Nephron (organoid): ENCODE measurements around the gene GSS.
"Not testable (repeated sequence)": the region's sequence is repeated elsewhere in the genome, so short reads cannot be mapped to it uniquely, and the experiment has no call there.

ENCODE experiments used
- H3K27ac Mint-ChIP-seq, 3 experiments: 2 replicates each; pipeline ENCODE4 v1.8.0; 2020; ENCODE audit warnings: mixed read lengths in 3 of 3, mild to moderate bottlenecking in 2 of 3, moderate library complexity in 1 of 3
- H3K27me3 Mint-ChIP-seq: 2 replicates; pipeline ENCODE4 v1.8.0; 2021; ENCODE audit warnings: low read depth, mild to moderate bottlenecking, moderate library complexity, mixed read lengths
- H3K36me3 Mint-ChIP-seq: 2 replicates; pipeline ENCODE4 v1.8.0; 2020; ENCODE audit warnings: low read depth, mixed read lengths
- H3K4me1 Mint-ChIP-seq: 2 replicates; pipeline ENCODE4 v1.8.0; 2020; ENCODE audit warnings: mixed read lengths
- H3K4me3 Mint-ChIP-seq, 3 experiments: 2 replicates each; pipeline ENCODE4 v1.8.0; 2020; ENCODE audit warnings: mild to moderate bottlenecking in 3 of 3, mixed read lengths in 3 of 3, moderate library complexity in 2 of 3
- H3K9me3 Mint-ChIP-seq: 2 replicates; pipeline ENCODE4 v1.8.0; 2020; ENCODE audit warnings: mixed read lengths
- TF ChIP-seq, protein P1 (sequence below), 3 experiments: fragments of 200-600 bp; sonication (generic); IDR thresholded peaks; one replicate each; pipeline ENCODE4 v1.5.0; 2021; ENCODE audit warnings: antibody characterized with exemption in 3 of 3; ENCODE audit not compliant: unreplicated experiment in 3 of 3

Gene GSS

DNA sequence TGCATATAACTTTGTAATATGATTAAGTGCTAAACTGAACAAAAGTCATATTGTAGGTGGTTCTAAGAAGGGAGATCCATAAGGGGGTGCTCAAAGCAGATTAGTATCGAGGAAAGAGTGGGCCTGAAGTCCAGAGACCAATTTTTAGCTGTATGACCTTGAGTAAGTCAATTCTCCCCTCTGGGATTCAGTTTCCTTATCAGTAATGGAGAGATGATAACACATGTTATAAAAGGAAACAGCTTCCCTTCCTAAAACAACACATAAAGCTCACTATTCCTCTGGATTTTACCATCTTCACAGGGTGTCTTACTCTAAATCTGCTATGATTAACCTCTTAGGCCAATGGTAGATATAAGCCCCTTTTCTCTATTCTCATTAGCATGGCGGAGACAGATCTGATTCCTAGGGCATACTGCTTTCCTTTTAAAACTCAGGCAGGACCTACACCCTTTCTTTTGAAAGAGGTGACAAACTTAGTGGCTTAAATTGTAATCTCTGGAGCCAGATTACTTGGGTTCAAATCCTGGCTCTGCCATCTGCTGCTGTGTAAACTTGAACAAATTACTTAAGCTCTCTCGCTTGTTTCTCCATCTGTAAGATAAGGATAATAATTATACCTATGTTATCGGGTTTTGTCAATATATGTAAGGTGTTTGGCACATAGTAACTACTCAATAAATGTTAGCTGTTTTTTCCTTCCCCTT, 39.7 kb downstream of the GSS start:
- Mint-ChIP-seq H3K27ac (no peak overlapping the region), H3K36me3 (peaks cover 26% of the 10 kb centered on the region), H3K4me3 (no peak overlapping the region), H3K9me3 (no peaks in the 10 kb centered on the region), H3K27me3 (no peaks in the 10 kb centered on the region), H3K4me1 (no peaks in the 10 kb centered on the region)
- TF ChIP-seq, protein P1, sequence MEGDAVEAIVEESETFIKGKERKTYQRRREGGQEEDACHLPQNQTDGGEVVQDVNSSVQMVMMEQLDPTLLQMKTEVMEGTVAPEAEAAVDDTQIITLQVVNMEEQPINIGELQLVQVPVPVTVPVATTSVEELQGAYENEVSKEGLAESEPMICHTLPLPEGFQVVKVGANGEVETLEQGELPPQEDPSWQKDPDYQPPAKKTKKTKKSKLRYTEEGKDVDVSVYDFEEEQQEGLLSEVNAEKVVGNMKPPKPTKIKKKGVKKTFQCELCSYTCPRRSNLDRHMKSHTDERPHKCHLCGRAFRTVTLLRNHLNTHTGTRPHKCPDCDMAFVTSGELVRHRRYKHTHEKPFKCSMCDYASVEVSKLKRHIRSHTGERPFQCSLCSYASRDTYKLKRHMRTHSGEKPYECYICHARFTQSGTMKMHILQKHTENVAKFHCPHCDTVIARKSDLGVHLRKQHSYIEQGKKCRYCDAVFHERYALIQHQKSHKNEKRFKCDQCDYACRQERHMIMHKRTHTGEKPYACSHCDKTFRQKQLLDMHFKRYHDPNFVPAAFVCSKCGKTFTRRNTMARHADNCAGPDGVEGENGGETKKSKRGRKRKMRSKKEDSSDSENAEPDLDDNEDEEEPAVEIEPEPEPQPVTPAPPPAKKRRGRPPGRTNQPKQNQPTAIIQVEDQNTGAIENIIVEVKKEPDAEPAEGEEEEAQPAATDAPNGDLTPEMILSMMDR (IDR thresholded peaks at IDR 0.05; ENCODE audit: unreplicated experiment in 3 of 3), result no peak

DNA sequence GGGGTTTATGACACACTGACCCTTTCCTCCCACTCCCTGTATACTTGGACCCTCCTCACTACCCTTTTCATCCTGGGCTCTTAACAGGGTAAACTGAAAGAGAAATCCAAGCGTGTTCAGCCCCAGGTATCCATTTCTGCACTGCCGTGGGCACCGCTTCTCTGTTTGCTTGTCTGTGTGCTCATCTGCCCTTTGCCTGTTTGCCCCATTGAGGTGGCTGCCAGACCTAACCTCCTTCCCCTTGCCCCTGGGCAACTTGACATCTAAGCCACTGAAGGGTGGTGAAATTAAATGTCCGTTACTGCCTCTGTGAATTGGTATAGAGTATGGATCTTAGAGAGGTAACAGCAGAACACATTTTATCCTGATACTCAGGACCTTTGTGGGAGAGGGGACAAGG, 40.5 kb downstream of the GSS start:
- no peak overlapping the region for H3K27ac Mint-ChIP-seq
- no peaks in the 10 kb centered on the region for H3K9me3 Mint-ChIP-seq
- no peak overlapping the region for H3K4me3 Mint-ChIP-seq
- TF ChIP-seq, protein P1 (IDR thresholded peaks at IDR 0.05; ENCODE audit: unreplicated experiment in 3 of 3), result no peak
- H3K27me3 Mint-ChIP-seq, result no peaks in the 10 kb centered on the region
- no peaks in the 10 kb centered on the region for H3K4me1 Mint-ChIP-seq
- peaks cover 18% of the 10 kb centered on the region for H3K36me3 Mint-ChIP-seq

DNA sequence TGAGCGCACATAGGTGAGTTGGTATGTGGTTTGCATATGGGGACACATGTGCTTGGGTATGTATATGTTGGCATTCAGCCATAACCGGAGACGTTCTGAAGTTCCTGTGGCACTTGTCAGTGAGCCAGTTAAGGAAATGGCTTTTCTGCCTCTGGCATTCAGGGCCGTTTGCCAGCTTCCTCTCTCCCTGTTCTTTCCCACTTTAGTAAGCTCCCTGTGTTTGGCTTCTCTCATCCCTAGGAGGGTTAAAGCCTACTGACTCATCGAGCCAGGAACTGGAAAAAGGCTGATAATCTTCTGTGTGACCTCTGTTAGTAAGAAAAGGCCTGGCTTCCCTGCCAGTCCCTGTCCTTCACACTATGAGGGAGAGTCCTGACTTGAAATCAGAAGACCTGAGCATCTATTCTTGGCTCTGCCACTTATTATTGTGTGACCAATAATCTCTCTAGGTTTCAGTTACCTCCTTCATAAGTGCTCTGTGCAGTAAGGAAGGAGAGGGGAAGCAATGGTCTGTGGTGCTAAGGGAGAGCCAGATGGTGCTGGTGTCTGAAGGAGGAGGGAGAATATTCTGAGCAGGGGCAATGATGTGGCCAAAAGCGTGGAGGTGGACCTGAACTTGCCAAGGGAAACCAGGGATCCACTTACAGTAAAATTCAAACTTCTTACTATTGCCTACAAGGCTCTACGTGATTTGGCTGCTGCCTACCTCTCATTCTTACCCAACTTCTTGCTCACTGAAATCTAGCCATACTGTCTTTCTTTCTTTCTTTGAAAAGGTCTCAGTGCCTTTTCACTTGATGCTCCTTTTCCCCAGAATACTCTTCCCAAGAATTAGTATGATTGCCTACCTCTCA, 47.8 kb downstream of the GSS start:
- no peaks in the 10 kb centered on the region for H3K27me3 Mint-ChIP-seq
- TF ChIP-seq, protein P1 (IDR thresholded peaks at IDR 0.05; ENCODE audit: unreplicated experiment in 3 of 3), result no peak

DNA sequence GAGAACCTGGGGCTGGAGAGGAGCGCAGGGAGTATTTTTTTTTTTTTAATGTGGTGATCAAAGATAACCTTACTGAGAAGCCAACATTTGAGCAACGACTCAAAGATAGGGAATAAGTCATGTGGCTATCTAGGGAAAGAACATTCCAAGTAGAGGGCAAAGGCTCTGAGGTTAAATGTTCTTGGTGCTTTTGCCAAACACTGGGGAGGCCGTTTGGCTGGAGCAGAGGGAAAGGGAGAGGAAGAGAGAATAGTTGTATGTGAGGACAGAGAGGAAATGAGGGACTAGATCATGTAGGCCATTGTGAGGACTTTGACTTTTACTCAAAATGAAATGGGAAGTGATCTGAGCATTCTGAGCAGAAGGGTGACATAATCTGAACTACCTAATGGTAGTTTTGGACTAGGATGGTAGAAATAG, 51.4 kb downstream of the GSS start:
- TF ChIP-seq, protein P1 (IDR thresholded peaks at IDR 0.05; ENCODE audit: unreplicated experiment in 3 of 3), result no peak
- peaks cover 11% of the 10 kb centered on the region for H3K4me1 Mint-ChIP-seq

More for the DNA sequence above, 47.8 kb downstream of the GSS start:
- Mint-ChIP-seq H3K4me1 (peaks cover 11% of the 10 kb centered on the region), H3K4me3 (no peak overlapping the region), H3K9me3 (no peaks in the 10 kb centered on the region), H3K27ac (peak overlapping the region in 2 of 3 experiments; percentile 46 to 49), H3K36me3 (no peaks in the 10 kb centered on the region)

DNA sequence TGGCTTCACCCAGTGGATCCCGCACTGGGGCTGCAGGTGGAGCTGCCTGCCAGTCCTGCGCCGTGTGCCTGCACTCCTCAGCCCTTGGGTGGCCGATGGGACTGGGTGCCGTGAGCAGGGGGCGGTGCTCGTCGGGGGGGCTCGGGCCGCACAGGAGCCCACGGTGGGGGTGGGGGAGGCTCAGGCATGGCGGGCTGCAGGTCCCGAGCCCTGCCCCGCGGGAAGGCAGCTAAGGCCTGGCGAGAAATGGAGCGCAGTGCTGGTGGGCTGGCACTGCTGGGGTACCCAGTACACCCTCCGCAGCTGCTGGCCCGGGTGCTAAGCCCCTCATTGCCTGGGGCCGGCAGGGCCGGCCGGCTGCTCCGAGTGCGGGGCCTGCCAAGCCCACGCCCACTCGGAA, 56.9 kb downstream of the GSS start:
- H3K4me1 Mint-ChIP-seq, H3K27me3 Mint-ChIP-seq, H3K4me3 Mint-ChIP-seq, H3K27ac Mint-ChIP-seq, H3K9me3 Mint-ChIP-seq: not testable (repeated sequence)
- H3K36me3 Mint-ChIP-seq, result peaks cover 14% of the 10 kb centered on the region

More for the DNA sequence above, 51.4 kb downstream of the GSS start:
- Mint-ChIP-seq H3K27ac (no peak overlapping the region), H3K36me3 (peaks cover 3% of the 10 kb centered on the region), H3K27me3 (no peaks in the 10 kb centered on the region), H3K4me3 (no peak overlapping the region), H3K9me3 (no peaks in the 10 kb centered on the region)

DNA sequence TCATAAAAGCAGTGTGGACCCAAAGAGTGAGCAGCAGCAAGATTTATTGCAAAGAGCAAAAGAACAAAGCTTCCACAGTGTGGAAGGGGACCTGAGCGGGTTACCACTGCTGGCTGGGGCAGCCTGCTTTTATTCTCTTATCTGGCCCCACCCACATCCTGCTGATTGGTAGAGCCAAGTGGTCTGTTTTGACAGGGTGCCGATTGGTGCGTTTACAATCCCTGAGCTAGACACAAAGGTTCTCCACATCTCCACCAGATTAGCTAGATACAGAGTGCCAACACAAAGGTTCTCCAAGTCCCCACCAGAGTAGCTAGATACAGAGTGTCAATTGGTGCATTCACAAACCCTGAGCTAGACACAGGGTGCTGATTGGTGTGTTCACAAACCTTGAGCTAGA, 57.5 kb downstream of the GSS start:
- not testable (repeated sequence) for H3K27me3 Mint-ChIP-seq, H3K27ac Mint-ChIP-seq, H3K4me1 Mint-ChIP-seq, H3K4me3 Mint-ChIP-seq, H3K9me3 Mint-ChIP-seq
- H3K36me3 Mint-ChIP-seq, result peaks cover 14% of the 10 kb centered on the region
